ENCODE measurements around the gene AOC2. TPM values are rescaled to one million over a fixed set of nuclear protein-coding genes. Genes with fewer than 3 reads are reported as not detected.

The AOC2 gene, protein sequence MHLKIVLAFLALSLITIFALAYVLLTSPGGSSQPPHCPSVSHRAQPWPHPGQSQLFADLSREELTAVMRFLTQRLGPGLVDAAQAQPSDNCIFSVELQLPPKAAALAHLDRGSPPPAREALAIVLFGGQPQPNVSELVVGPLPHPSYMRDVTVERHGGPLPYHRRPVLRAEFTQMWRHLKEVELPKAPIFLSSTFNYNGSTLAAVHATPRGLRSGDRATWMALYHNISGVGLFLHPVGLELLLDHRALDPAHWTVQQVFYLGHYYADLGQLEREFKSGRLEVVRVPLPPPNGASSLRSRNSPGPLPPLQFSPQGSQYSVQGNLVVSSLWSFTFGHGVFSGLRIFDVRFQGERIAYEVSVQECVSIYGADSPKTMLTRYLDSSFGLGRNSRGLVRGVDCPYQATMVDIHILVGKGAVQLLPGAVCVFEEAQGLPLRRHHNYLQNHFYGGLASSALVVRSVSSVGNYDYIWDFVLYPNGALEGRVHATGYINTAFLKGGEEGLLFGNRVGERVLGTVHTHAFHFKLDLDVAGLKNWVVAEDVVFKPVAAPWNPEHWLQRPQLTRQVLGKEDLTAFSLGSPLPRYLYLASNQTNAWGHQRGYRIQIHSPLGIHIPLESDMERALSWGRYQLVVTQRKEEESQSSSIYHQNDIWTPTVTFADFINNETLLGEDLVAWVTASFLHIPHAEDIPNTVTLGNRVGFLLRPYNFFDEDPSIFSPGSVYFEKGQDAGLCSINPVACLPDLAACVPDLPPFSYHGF
- total RNA-seq = 1 to 10 TPM in 1 of 2 donors, under 1 TPM in 1; 1.00 to 1.0 TPM

DNA sequence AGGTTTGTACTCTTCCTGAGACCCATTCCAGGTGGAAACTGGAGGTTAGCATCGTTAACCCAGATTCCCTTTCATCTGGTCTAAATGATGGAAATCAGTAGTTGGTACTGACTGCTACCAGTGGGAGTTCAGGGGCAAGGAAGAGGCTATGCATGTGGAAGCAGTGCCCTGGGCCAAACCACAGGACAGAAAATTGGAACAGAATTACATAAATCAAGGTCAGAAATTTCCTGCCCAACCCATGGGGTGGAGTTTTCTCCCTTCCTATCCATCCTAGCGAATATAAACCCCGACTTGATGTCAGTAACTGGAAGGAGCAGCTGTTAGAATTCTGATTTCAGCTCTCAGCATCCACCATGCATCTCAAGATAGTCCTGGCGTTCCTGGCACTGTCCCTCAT, at the start of gene AOC2:
AOC2 (plus strand) TSS at position 310 of the 400 bp plus-strand sequence; CDS start at position 357, 47 bp downstream.

DNA sequence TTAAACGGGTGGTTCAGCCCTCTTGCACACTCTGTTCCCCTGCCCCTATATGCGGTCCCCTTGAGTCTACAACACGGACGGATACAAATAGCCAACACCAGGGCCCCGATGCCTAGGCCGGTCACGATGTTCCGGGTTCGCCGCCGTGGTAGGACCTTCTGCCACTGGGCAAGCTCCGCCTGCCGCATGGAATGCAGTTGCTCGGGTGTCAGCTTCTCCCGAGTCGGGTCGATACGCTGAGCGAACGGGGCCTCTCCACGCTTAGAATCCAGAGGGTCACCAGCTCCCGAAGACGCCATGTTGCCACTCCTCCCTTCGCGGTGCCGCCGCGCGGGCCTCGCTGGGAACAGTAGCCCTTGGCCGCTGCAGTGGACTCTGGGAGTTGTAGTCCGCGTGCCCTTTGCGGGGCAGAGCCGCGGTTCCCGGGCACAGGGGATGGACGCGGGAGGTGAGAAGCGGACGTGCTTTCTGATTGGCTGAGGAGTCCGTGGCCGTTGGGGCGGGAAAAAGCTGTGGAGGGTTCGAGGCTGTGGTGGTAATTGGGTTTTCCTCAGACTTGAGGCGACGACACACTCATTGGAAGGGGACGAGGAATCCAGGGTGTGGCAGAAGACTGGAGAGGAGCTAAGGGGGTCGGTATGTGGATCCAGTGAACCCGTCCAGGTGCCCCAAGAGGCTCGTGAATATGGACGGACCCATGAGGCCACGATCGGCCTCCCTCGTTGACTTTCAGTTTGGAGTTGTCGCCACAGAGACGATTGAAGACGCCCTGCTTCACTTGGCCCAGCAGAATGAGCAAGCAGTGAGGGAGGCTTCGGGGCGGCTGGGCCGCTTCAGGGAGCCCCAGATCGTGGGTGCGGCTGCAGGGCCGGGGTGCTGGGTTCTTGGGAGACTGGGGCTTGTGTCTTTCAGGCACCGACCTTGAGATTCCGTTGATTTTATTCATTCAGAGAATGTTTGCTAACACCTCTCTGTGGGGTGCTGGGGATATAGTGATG, 45.7 kb upstream of the AOC2 start, which contains the start of the genes CNTD1 and COA3:
CNTD1 (plus strand) TSS at position 479 of the 998 bp plus-strand sequence; CDS start at position 686, 207 bp downstream.
COA3 (minus strand) TSS at position 322 of the 998 bp plus-strand sequence; CDS start at position 299, 23 bp downstream.

DNA sequence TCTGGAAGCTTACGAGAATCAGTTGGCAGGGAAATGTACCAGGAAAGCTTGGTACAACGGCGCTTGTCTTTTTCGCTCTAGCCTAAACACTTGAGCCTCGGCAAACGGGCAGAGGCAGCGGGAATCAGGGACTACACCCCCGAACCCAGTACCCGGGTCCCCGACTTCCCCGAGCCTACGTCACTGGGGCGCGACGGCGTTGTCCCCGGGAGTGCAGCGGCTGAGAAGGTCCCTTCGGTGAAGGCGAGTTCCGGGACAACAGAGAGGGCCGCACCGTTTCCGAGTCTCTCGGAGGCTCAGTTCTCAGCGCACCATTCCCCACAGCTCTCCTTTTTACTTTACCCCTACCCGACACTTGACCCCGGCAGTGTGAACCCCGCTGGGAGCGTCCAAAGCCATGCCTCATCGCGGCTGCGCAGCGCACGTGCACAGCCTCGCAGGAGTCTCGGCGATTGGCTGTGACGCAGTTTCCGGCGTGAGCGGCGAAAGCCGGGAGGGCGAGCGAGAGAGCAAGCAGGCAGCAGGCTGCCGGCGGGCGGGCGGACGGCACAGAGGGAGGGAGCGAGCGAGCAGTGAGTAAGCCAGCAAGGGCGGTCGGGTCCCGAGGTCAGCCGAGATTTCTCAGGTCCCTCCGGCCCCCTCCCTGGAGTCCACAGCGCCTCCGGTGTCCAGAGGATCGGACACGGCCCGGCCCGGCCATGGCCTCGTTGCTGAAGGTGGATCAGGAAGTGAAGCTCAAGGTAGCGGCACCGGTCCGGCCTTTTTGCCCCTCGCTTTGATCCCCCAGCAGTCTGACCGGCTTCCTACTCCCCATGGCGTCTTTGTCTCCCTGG, 11.2 kb upstream of the AOC2 start, which contains the start of gene PSME3:
PSME3 (plus strand) TSS at position 464 of the 833 bp plus-strand sequence; CDS start at position 699, 235 bp downstream.

DNA sequence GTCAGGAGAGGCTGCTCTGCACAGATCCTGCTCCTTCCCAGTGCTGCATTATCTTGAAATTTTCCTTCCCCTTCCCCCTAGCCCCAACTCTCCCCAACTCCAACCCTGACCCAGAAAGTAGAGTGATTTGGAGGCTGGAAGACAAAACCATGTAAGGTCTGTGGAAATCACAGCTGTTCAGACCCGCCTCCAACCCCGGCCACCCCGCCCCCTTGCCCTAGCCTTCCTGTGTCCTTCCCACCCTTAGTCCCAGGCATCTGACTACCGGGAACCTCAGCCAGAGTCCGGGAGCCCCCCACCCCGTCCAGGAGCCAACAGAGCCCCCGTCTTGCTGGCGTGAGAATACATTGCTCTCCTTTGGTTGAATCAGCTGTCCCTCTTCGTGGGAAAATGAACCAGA, 6.6 kb downstream of the AOC2 start, which contains the start of gene AOC3:
AOC3 (plus strand) TSS at position 246 of the 400 bp plus-strand sequence; CDS start at position 391, 145 bp downstream.

Small RNA genes lying within 50 kb of the gene (small RNA-seq; reads per million reads assigned to genes)
- gene MIR6781 = 0 reads per million in 2 donors
- gene RNU6-287P = 0 reads per million in 2 donors

Other genes with a start within 250 kb of the AOC2 start
- 10 to 100 TPM; 69.3 to 91.9 TPM for gene RETREG3, start 235.2 kb upstream of the AOC2 start, total RNA-seq
- gene TUBG1, start 234.9 kb upstream of the AOC2 start, total RNA-seq = 100 to 1,000 TPM in 1 of 2 donors, 10 to 100 TPM in 1; 49.2 to 131 TPM
- 10 to 100 TPM; 11.3 to 16.9 TPM for gene TUBG2, start 185.3 kb upstream of the AOC2 start, total RNA-seq
- gene PLEKHH3, start 167.6 kb upstream of the AOC2 start, total RNA-seq = 1 to 10 TPM; 8.3 to 10.0 TPM
- 1 to 10 TPM; 1.3 to 1.7 TPM for gene CCR10, start 162.7 kb upstream of the AOC2 start, total RNA-seq
- gene CNTNAP1, start 162.0 kb upstream of the AOC2 start, total RNA-seq = 10 to 100 TPM in 1 of 2 donors, 1 to 10 TPM in 1; 8.0 to 34.1 TPM
- gene EZH1, start 99.5 kb upstream of the AOC2 start, total RNA-seq = 10 to 100 TPM; 11.0 to 24.8 TPM
- gene RAMP2, start 83.4 kb upstream of the AOC2 start, total RNA-seq = 1 to 10 TPM in 1 of 2 donors, under 1 TPM in 1; 0.67 to 1.0 TPM
- 10 to 100 TPM; 63.3 to 73.3 TPM for gene VPS25, start 71.1 kb upstream of the AOC2 start, total RNA-seq
- gene WNK4, start 64.0 kb upstream of the AOC2 start, total RNA-seq = not detected
- gene COA3, start 45.9 kb upstream of the AOC2 start, total RNA-seq = 10 to 100 TPM; 68.8 to 96.9 TPM
- under 1 TPM in 1 of 2 donors, not detected in 1; under 0.01 TPM for gene CNTD1, start 45.7 kb upstream of the AOC2 start, total RNA-seq
- gene BECN1, start 20.3 kb upstream of the AOC2 start, total RNA-seq = 10 to 100 TPM; 68.8 to 94.9 TPM
- 100 to 1,000 TPM; 113 to 178 TPM for gene PSME3, start 11.2 kb upstream of the AOC2 start, total RNA-seq
- under 1 TPM; under 0.01 TPM for gene AOC3, start 6.6 kb downstream of the AOC2 start, total RNA-seq
- gene G6PC1, start 56.2 kb downstream of the AOC2 start, total RNA-seq = not detected
- 10 to 100 TPM; 12.4 to 12.7 TPM for gene AARSD1, start 119.9 kb downstream of the AOC2 start, total RNA-seq
- gene PTGES3L, start 135.5 kb downstream of the AOC2 start, total RNA-seq = under 1 TPM; 0.33 to 0.34 TPM
- 1 to 10 TPM; 7.6 to 8.0 TPM for gene RUNDC1, start 136.0 kb downstream of the AOC2 start, total RNA-seq
- 1,000 to 10,000 TPM in 1 of 2 donors, 100 to 1,000 TPM in 1; 783 to 1,366 TPM for gene RPL27, start 153.8 kb downstream of the AOC2 start, total RNA-seq
- gene IFI35, start 162.2 kb downstream of the AOC2 start, total RNA-seq = 100 to 1,000 TPM; 167 to 255 TPM
- 100 to 1,000 TPM; 400 to 703 TPM for gene VAT1, start 177.8 kb downstream of the AOC2 start, total RNA-seq
- under 1 TPM; 0.33 to 0.34 TPM for gene RND2, start 180.7 kb downstream of the AOC2 start, total RNA-seq

Data from melanocyte of skin (primary cell).